BLaER1 treated with 17β-estradiol and CSF1 and Interleukin-3, amounts not matched to agents 10 nM and 100 nM (cell line): ENCODE data around the gene CHRM3.

ENCODE experiments used
- H3K27ac ChIP-seq, 11 experiments: shearing (Covaris generic); formaldehyde crosslinking; 2 replicates each; pipeline ENCODE4 v1.8.1; 2022
- H3K27me3 ChIP-seq, 11 experiments: shearing (Covaris generic); formaldehyde crosslinking; 2 replicates each; pipeline ENCODE4 v1.8.1; 2022
- H3K36me3 ChIP-seq, 11 experiments: shearing (Covaris generic); formaldehyde crosslinking; 2 replicates each; pipeline ENCODE4 v1.8.1; 2022
- H3K4me1 ChIP-seq, 10 experiments: shearing (Covaris generic); formaldehyde crosslinking; 2 replicates each; pipeline ENCODE4 v1.8.1; 2022
- H3K4me2 ChIP-seq, 11 experiments: shearing (Covaris generic); formaldehyde crosslinking; 2 replicates each; pipeline ENCODE4 v1.8.1; 2022
- H3K4me3 ChIP-seq, 10 experiments: shearing (Covaris generic); formaldehyde crosslinking; 2 replicates each; pipeline ENCODE4 v1.8.1; 2022
- H3K9ac ChIP-seq, 11 experiments: shearing (Covaris generic); formaldehyde crosslinking; 2 replicates each; pipeline ENCODE4 v1.8.1; 2022
- H3K9me3 ChIP-seq, 11 experiments: shearing (Covaris generic); formaldehyde crosslinking; replicated peaks in 1 of 11; 2 replicates each; pipeline ENCODE4 v1.8.1; 2022
- H4K20me1 ChIP-seq, 11 experiments: shearing (Covaris generic); formaldehyde crosslinking; 2 replicates each; pipeline ENCODE4 v1.8.1; 2022
- Cebpa-rat ChIP-seq, 11 experiments: shearing (Covaris generic); IDR thresholded peaks; 2 replicates each; pipeline ENCODE4 v1.8.1; 2022

CHRM3 gene

GRCh38 chr1:239386453-239387303 lies at the start of gene CHRM3:
CHRM3 (plus strand) TSS chr1:239386568; CDS start chr1:239907452, 520,884 bp downstream.
- Histone ChIP-seq H3K4me3 (no peak within 1 kb of the TSS), H3K36me3 (no peaks in the 10 kb centered on the region), H3K9ac (no peak within 1 kb of the TSS), H3K9me3 (peaks cover 19 to 23% (median 22%) of the 10 kb centered on the region in 11 experiments), H3K4me1 (no peaks in the 10 kb centered on the region), H4K20me1 (no peaks in the 10 kb centered on the region; a peak in 1 of 22 replicates), H3K27ac (no peak within 1 kb of the TSS), H3K27me3 (peaks cover 9 to 21% (median 14%) of the 10 kb centered on the region in 11 experiments; a peak in 18 of 22 replicates), H3K4me2 (no peak within 1 kb of the TSS)
- TF ChIP-seq Cebpa-rat (IDR thresholded peaks at IDR 0.05) = no peak

- Histone ChIP-seq H3K9ac (no peak overlapping the region), H3K9me3 (no peaks in the 10 kb centered on the region), H3K27me3 (no peaks in the 10 kb centered on the region), H3K4me3 (no peak overlapping the region), H3K4me1 (no peaks in the 10 kb centered on the region), H3K4me2 (no peak overlapping the region), H4K20me1 (no peaks in the 10 kb centered on the region), H3K36me3 (no peaks in the 10 kb centered on the region), H3K27ac (no peak overlapping the region)
- no peak for TF ChIP-seq Cebpa-rat (IDR thresholded peaks at IDR 0.05)
Measured at GRCh38 chr1:239337799-239338430, 48.5 kb upstream of the CHRM3 start.

GRCh38 chr1:239347776-239348175 lies 38.6 kb upstream of the CHRM3 start:
- no peaks in the 10 kb centered on the region for H3K27me3 ChIP-seq
- no peak overlapping the region for H3K27ac ChIP-seq
- H3K36me3 ChIP-seq = no peaks in the 10 kb centered on the region
- no peaks in the 10 kb centered on the region for H3K4me1 ChIP-seq
- H3K4me3 ChIP-seq = no peak overlapping the region
- H3K9me3 ChIP-seq = no peaks in the 10 kb centered on the region
- no peak overlapping the region for H3K4me2 ChIP-seq
- H3K9ac ChIP-seq = no peak overlapping the region
- no peaks in the 10 kb centered on the region for H4K20me1 ChIP-seq
- TF ChIP-seq Cebpa-rat (IDR thresholded peaks at IDR 0.05) = no peak

- Histone ChIP-seq H3K27ac (no peak overlapping the region), H3K9ac (no peak overlapping the region), H3K27me3 (no peaks in the 10 kb centered on the region), H3K4me1 (no peaks in the 10 kb centered on the region), H3K9me3 (no peaks in the 10 kb centered on the region), H3K36me3 (no peaks in the 10 kb centered on the region), H3K4me3 (no peak overlapping the region), H3K4me2 (no peak overlapping the region), H4K20me1 (no peaks in the 10 kb centered on the region)
- TF ChIP-seq Cebpa-rat (IDR thresholded peaks at IDR 0.05) = no peak
Measured at GRCh38 chr1:239348635-239349353, 37.6 kb upstream of the CHRM3 start.

GRCh38 chr1:239349699-239350098 lies 36.7 kb upstream of the CHRM3 start:
- no peak overlapping the region for H3K9ac ChIP-seq
- no peak for TF ChIP-seq Cebpa-rat (IDR thresholded peaks at IDR 0.05)
- H3K27me3 ChIP-seq = no peaks in the 10 kb centered on the region
- H3K4me2 ChIP-seq = no peak overlapping the region
- no peaks in the 10 kb centered on the region for H3K4me1 ChIP-seq
- no peaks in the 10 kb centered on the region for H3K9me3 ChIP-seq
- H4K20me1 ChIP-seq = no peaks in the 10 kb centered on the region
- H3K4me3 ChIP-seq = no peak overlapping the region
- H3K36me3 ChIP-seq = no peaks in the 10 kb centered on the region
- H3K27ac ChIP-seq = no peak overlapping the region

- TF ChIP-seq Cebpa-rat (IDR thresholded peaks at IDR 0.05) = no peak
Measured at GRCh38 chr1:239353536-239353935, 32.8 kb upstream of the CHRM3 start.

GRCh38 chr1:239354231-239354630 lies 32.1 kb upstream of the CHRM3 start:
- no peak overlapping the region for H3K4me3 ChIP-seq
- H3K4me2 ChIP-seq = no peak overlapping the region
- H3K9ac ChIP-seq = no peak overlapping the region
- no peaks in the 10 kb centered on the region for H4K20me1 ChIP-seq
- H3K9me3 ChIP-seq = no peaks in the 10 kb centered on the region
- H3K4me1 ChIP-seq = no peaks in the 10 kb centered on the region
- no peaks in the 10 kb centered on the region for H3K36me3 ChIP-seq
- no peak overlapping the region for H3K27ac ChIP-seq
- no peaks in the 10 kb centered on the region for H3K27me3 ChIP-seq
- no peak for TF ChIP-seq Cebpa-rat (IDR thresholded peaks at IDR 0.05)

More at GRCh38 chr1:239353536-239353935, 32.8 kb upstream of the CHRM3 start:
- H3K4me1 ChIP-seq = no peaks in the 10 kb centered on the region
- no peak overlapping the region for H3K4me2 ChIP-seq
- H3K4me3 ChIP-seq = no peak overlapping the region
- no peaks in the 10 kb centered on the region for H3K36me3 ChIP-seq
- no peak overlapping the region for H3K9ac ChIP-seq
- H3K27ac ChIP-seq = no peak overlapping the region
- H4K20me1 ChIP-seq = no peaks in the 10 kb centered on the region
- H3K27me3 ChIP-seq = no peaks in the 10 kb centered on the region
- no peaks in the 10 kb centered on the region for H3K9me3 ChIP-seq

- no peaks in the 10 kb centered on the region for H4K20me1 ChIP-seq
- no peaks in the 10 kb centered on the region for H3K9me3 ChIP-seq
- H3K36me3 ChIP-seq = no peaks in the 10 kb centered on the region
- no peaks in the 10 kb centered on the region for H3K27me3 ChIP-seq
- TF ChIP-seq Cebpa-rat (IDR thresholded peaks at IDR 0.05) = no peak
- H3K27ac ChIP-seq = no peak overlapping the region
- H3K4me3 ChIP-seq = no peak overlapping the region
- H3K9ac ChIP-seq = no peak overlapping the region
- H3K4me2 ChIP-seq = no peak overlapping the region
- no peaks in the 10 kb centered on the region for H3K4me1 ChIP-seq
Measured at GRCh38 chr1:239357867-239358266, 28.5 kb upstream of the CHRM3 start.

- Histone ChIP-seq H4K20me1 (no peaks in the 10 kb centered on the region), H3K9me3 (0 out of 22 replicates have a peak, but pooled peaks cover 0 to 5% (median 0%) of the 10 kb centered on the region in 11 experiments), H3K27ac (no peak overlapping the region), H3K4me3 (no peak overlapping the region), H3K36me3 (no peaks in the 10 kb centered on the region), H3K4me2 (no peak overlapping the region), H3K9ac (no peak overlapping the region), H3K27me3 (no peaks in the 10 kb centered on the region), H3K4me1 (peaks cover 0 to 14% (median 0%) of the 10 kb centered on the region in 10 experiments; a peak in 4 of 20 replicates)
- no peak for TF ChIP-seq Cebpa-rat (IDR thresholded peaks at IDR 0.05)
Measured at GRCh38 chr1:239361403-239361802, 25.0 kb upstream of the CHRM3 start.
